BE2C (cell line): ENCODE results near the gene JAZF1.
"Not testable (repeated sequence)": the region's sequence is repeated elsewhere in the genome, so short reads cannot be mapped to it uniquely, and the experiment has no call there.

Experiments
- DNase-seq: peaks from one replicate; pipeline ENCODE4 v3.0.0-alpha.2; 2020
- H3K27me3 ChIP-seq: fragments of 250-450 bp; sonication (Bioruptor Pico); 2 replicates; pipeline ENCODE4 v1.5.1; 2020; ENCODE audit warnings: mild to moderate bottlenecking
- H3K36me3 ChIP-seq: fragments of 250-450 bp; sonication (Bioruptor Pico); 2 replicates; pipeline ENCODE4 v1.5.1; 2020; ENCODE audit warnings: mild to moderate bottlenecking
- H3K4me1 ChIP-seq: fragments of 250-450 bp; sonication (Bioruptor Pico); 2 replicates; pipeline ENCODE4 v1.5.1; 2020
- H3K4me3 ChIP-seq: 2 replicates; pipeline ENCODE4 v1.5.1; 2011; ENCODE audit warnings: low read depth, low read length
- H3K9me3 ChIP-seq: fragments of 250-450 bp; sonication (Bioruptor Pico); 2 replicates; pipeline ENCODE4 v1.5.1; 2020
- CTCF ChIP-seq: IDR thresholded peaks from 2 replicates; pipeline ENCODE4 v1.5.1; 2012; ENCODE audit warnings: mild to moderate bottlenecking, low read depth, low read length

Gene JAZF1

GRCh38 chr7:27866828-27867672, 313.5 kb downstream of the JAZF1 start:
- TF ChIP-seq CTCF, result no peak
- Histone ChIP-seq H3K9me3 (no peaks in the 10 kb centered on the region), H3K4me3 (no peak overlapping the region), H3K36me3 (no peaks in the 10 kb centered on the region), H3K4me1 (no peaks in the 10 kb centered on the region; the same call in 1 of the 2 replicates), H3K27me3 (no peaks in the 10 kb centered on the region)
- DNase-seq, result no peak

GRCh38 chr7:27866256-27866655, 314.3 kb downstream of the JAZF1 start:
- Histone ChIP-seq H3K9me3 (no peaks in the 10 kb centered on the region), H3K4me3 (no peak overlapping the region), H3K27me3 (no peaks in the 10 kb centered on the region), H3K36me3 (no peaks in the 10 kb centered on the region), H3K4me1 (no peaks in the 10 kb centered on the region; the same call in 1 of the 2 replicates)
- TF ChIP-seq CTCF, result no peak
- DNase-seq, result no peak

GRCh38 chr7:27863880-27864279, 316.7 kb downstream of the JAZF1 start:
- no peaks in the 10 kb centered on the region for H3K4me1 ChIP-seq
- H3K4me3 ChIP-seq, result no peak overlapping the region
- TF ChIP-seq CTCF, result no peak
- no peak for DNase-seq
- no peaks in the 10 kb centered on the region for H3K27me3 ChIP-seq
- no peaks in the 10 kb centered on the region for H3K36me3 ChIP-seq
- no peaks in the 10 kb centered on the region for H3K9me3 ChIP-seq

- Histone ChIP-seq H3K27me3 (no peaks in the 10 kb centered on the region), H3K4me3 (no peak overlapping the region), H3K9me3 (no peaks in the 10 kb centered on the region; the same call in 1 of the 2 replicates), H3K4me1 (no peaks in the 10 kb centered on the region), H3K36me3 (no peaks in the 10 kb centered on the region)
- no peak for TF ChIP-seq CTCF
- no peak for DNase-seq
These were observed 318.8 kb downstream of the JAZF1 start for GRCh38 chr7:27861747-27862146.

GRCh38 chr7:27860800-27861199, 319.8 kb downstream of the JAZF1 start:
- no peaks in the 10 kb centered on the region for H3K4me1 ChIP-seq
- TF ChIP-seq CTCF, result no peak
- H3K4me3 ChIP-seq, result no peak overlapping the region
- no peaks in the 10 kb centered on the region; the same call in 1 of the 2 replicates for H3K9me3 ChIP-seq
- no peak for DNase-seq
- H3K27me3 ChIP-seq, result no peaks in the 10 kb centered on the region
- 0 out of 2 replicates have a peak, but pooled peaks cover 3% of the 10 kb centered on the region for H3K36me3 ChIP-seq

GRCh38 chr7:27856703-27857485, 323.7 kb downstream of the JAZF1 start:
- H3K27me3 ChIP-seq, H3K4me3 ChIP-seq, DNase-seq, H3K36me3 ChIP-seq, H3K9me3 ChIP-seq, H3K4me1 ChIP-seq: not testable (repeated sequence)
